ENCODE results near the gene BIK.
A peak's percentile ranks its signal among the peaks of the same experiment; 100 is the strongest.

The BIK gene

GRCh38 chr22:43113526-43114251 lies 3.1 kb downstream of the BIK start:
- TF ChIP-seq CTCF (conservative IDR thresholded peaks at IDR 0.05; ENCODE audit: low read depth, low read length): no peak
- no peak overlapping the region for H3K4me3 ChIP-seq (ENCODE audit: low read depth, low read length)
- DNase-seq (ENCODE audit: low read depth): no peak

- H3K4me3 ChIP-seq (ENCODE audit: low read depth, low read length): no peak overlapping the region
- no peak for DNase-seq (ENCODE audit: low read depth)
- no peak for TF ChIP-seq CTCF (conservative IDR thresholded peaks at IDR 0.05; ENCODE audit: low read depth, low read length)
Measured at GRCh38 chr22:43114958-43115357, 4.4 kb downstream of the BIK start.

- no peak overlapping the region for H3K4me3 ChIP-seq (ENCODE audit: low read depth, low read length)
Measured at GRCh38 chr22:43116932-43117331, 6.4 kb downstream of the BIK start.

GRCh38 chr22:43118024-43118849 lies 7.7 kb downstream of the BIK start:
- no peak overlapping the region for H3K4me3 ChIP-seq (ENCODE audit: low read depth, low read length)
- DNase-seq (ENCODE audit: low read depth): peak; percentile 50
- TF ChIP-seq CTCF (conservative IDR thresholded peaks at IDR 0.05; ENCODE audit: low read depth, low read length): no peak

More at GRCh38 chr22:43116932-43117331, 6.4 kb downstream of the BIK start:
- TF ChIP-seq CTCF (conservative IDR thresholded peaks at IDR 0.05; ENCODE audit: low read depth, low read length): no peak
- DNase-seq (ENCODE audit: low read depth): no peak

- H3K4me3 ChIP-seq (ENCODE audit: low read depth, low read length): no peak overlapping the region
- no peak for DNase-seq (ENCODE audit: low read depth)
- TF ChIP-seq CTCF (conservative IDR thresholded peaks at IDR 0.05; ENCODE audit: low read depth, low read length): no peak
Measured at GRCh38 chr22:43118953-43119458, 8.5 kb downstream of the BIK start.

GRCh38 chr22:43126501-43127165 lies 16.1 kb downstream of the BIK start:
- TF ChIP-seq CTCF (conservative IDR thresholded peaks at IDR 0.05; ENCODE audit: low read depth, low read length): no peak
- H3K4me3 ChIP-seq (ENCODE audit: low read depth, low read length): no peak overlapping the region
- DNase-seq (ENCODE audit: low read depth): peak; percentile 83
